Astrocyte (in vitro differentiated cells and primary cell): ENCODE results near the gene SLAMF8.

ENCODE experiments used
- EZH2 ChIP-seq: IDR thresholded peaks from 2 replicates; pipeline ENCODE4 v1.6.1; 2012; ENCODE audit warnings: mild to moderate bottlenecking, low read length, inconsistent platforms; ENCODE audit not compliant: insufficient read depth
- TF ChIP-seq, protein P1 (sequence below): IDR thresholded peaks from 2 replicates; pipeline ENCODE4 v1.5.1; 2011; ENCODE audit warnings: low read depth, mild to moderate bottlenecking, inconsistent platforms, low read length, moderate library complexity; ENCODE audit not compliant: insufficient read depth

DNA sequence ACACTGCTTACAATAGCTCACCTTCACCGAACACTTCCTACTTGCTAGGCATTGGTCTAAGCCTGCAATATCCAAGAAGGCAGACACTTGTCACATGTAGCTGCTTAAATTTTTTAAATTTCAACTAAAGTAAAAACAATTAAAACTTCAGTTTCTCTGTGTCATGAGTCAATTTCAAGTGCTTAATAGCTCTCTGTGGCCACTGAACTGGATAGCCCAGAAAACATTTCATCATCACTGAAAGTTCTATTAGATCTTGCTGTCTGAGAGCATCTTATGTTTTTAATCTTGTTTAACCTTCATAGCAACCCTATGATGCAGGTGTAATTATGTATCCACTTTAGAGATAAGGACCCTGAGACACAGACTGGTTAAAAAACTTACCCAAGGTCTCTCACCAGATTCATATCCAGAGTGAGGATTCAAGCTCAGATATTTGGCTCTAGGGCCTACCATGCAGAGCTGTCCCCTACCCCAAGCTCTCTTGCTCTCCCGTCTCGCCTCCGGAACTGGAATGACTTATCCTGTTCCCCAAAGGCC is 27.2 kb upstream of the SLAMF8 start:
- TF ChIP-seq, protein P1, sequence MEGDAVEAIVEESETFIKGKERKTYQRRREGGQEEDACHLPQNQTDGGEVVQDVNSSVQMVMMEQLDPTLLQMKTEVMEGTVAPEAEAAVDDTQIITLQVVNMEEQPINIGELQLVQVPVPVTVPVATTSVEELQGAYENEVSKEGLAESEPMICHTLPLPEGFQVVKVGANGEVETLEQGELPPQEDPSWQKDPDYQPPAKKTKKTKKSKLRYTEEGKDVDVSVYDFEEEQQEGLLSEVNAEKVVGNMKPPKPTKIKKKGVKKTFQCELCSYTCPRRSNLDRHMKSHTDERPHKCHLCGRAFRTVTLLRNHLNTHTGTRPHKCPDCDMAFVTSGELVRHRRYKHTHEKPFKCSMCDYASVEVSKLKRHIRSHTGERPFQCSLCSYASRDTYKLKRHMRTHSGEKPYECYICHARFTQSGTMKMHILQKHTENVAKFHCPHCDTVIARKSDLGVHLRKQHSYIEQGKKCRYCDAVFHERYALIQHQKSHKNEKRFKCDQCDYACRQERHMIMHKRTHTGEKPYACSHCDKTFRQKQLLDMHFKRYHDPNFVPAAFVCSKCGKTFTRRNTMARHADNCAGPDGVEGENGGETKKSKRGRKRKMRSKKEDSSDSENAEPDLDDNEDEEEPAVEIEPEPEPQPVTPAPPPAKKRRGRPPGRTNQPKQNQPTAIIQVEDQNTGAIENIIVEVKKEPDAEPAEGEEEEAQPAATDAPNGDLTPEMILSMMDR = no peak
- TF ChIP-seq EZH2 = no peak
